Head of caudate nucleus (tissue), 42 donors: ENCODE results near the gene SEL1L2.

Source experiments
- DNase-seq, 42 donors: peaks; one replicate each; pipeline versions ENCODE4 v3.0.0 to v3.0.0-alpha.2; 2020 to 2021; ENCODE audit warnings: mixed read lengths in 7 of 42
- intact Hi-C: fragments of 100-400 bp; cut with DNase I; formaldehyde crosslinking; loops from one replicate; pipeline ENCODE4 v1.15.0; 2022

The SEL1L2 gene

GRCh38 chr20:13934992-13935894 lies 55.2 kb downstream of the SEL1L2 start:
- intact Hi-C loops, result no loop called here
- no peak for DNase-seq

- DNase-seq, result no peak
- intact Hi-C loops, result no loop called here
Measured at GRCh38 chr20:13930281-13930680, 60.1 kb downstream of the SEL1L2 start.

- intact Hi-C loops, result no loop called here
Measured at GRCh38 chr20:13929836-13930235, 60.6 kb downstream of the SEL1L2 start.

GRCh38 chr20:13928901-13929300 lies 61.5 kb downstream of the SEL1L2 start:
- DNase-seq, result no peak
- intact Hi-C loops, result no loop called here

More at GRCh38 chr20:13929836-13930235, 60.6 kb downstream of the SEL1L2 start:
- no peak for DNase-seq

GRCh38 chr20:13927171-13927570 lies 63.2 kb downstream of the SEL1L2 start:
- no peak for DNase-seq
- intact Hi-C loops, result no loop called here

- DNase-seq, result no peak
- intact Hi-C loops, result no loop called here
Measured at GRCh38 chr20:13922241-13922640, 68.2 kb downstream of the SEL1L2 start.

- no peak for DNase-seq
- intact Hi-C loops, result no loop called here
Measured at GRCh38 chr20:13915284-13915683, 75.1 kb downstream of the SEL1L2 start.

- intact Hi-C loops, result no loop called here
- DNase-seq, result no peak
Measured at GRCh38 chr20:13913572-13913971, 76.8 kb downstream of the SEL1L2 start.

GRCh38 chr20:13913131-13913530 lies 77.3 kb downstream of the SEL1L2 start:
- DNase-seq, result no peak
- intact Hi-C loops, result no loop called here

- intact Hi-C loops, result no loop called here
- no peak for DNase-seq
Measured at GRCh38 chr20:13910492-13910891, 79.9 kb downstream of the SEL1L2 start.

GRCh38 chr20:13909067-13909466 lies 81.3 kb downstream of the SEL1L2 start:
- intact Hi-C loops, result no loop called here
- peak in 5 of 42 donors; percentile 7 to 34 (median 23) for DNase-seq

- intact Hi-C loops, result no loop called here
- no peak for DNase-seq
Measured at GRCh38 chr20:13904766-13905165, 85.6 kb downstream of the SEL1L2 start.

GRCh38 chr20:13900496-13900895 lies 89.9 kb downstream of the SEL1L2 start:
- intact Hi-C loops, result no loop called here
- DNase-seq, result no peak

GRCh38 chr20:13898012-13898612 lies 92.3 kb downstream of the SEL1L2 start:
- DNase-seq, result no peak
- intact Hi-C loops, result no loop called here

GRCh38 chr20:13891575-13891974 lies 98.8 kb downstream of the SEL1L2 start:
- no peak for DNase-seq
- intact Hi-C loops, result no loop called here

GRCh38 chr20:13884803-13885202 lies 105.6 kb downstream of the SEL1L2 start:
- DNase-seq, result no peak
- intact Hi-C loops, result no loop called here

- DNase-seq, result peak in 2 of 42 donors; percentile 17 to 20
- intact Hi-C loops, result no loop called here
Measured at GRCh38 chr20:13883425-13883824, 107.0 kb downstream of the SEL1L2 start.

- intact Hi-C loops, result no loop called here
- DNase-seq, result no peak
Measured at GRCh38 chr20:13878566-13878965, 111.8 kb downstream of the SEL1L2 start.

GRCh38 chr20:13877793-13878192 lies 112.6 kb downstream of the SEL1L2 start:
- DNase-seq, result no peak
- intact Hi-C loops, result no loop called here

GRCh38 chr20:13875265-13875811 lies 115.1 kb downstream of the SEL1L2 start:
- DNase-seq, result no peak
- intact Hi-C loops, result no loop called here
